ENCODE data around the gene TEKTIP1.
"Not testable (repeated sequence)": the region's sequence is repeated elsewhere in the genome, so short reads cannot be mapped to it uniquely, and the experiment has no call there.

TEKTIP1 gene

DNA sequence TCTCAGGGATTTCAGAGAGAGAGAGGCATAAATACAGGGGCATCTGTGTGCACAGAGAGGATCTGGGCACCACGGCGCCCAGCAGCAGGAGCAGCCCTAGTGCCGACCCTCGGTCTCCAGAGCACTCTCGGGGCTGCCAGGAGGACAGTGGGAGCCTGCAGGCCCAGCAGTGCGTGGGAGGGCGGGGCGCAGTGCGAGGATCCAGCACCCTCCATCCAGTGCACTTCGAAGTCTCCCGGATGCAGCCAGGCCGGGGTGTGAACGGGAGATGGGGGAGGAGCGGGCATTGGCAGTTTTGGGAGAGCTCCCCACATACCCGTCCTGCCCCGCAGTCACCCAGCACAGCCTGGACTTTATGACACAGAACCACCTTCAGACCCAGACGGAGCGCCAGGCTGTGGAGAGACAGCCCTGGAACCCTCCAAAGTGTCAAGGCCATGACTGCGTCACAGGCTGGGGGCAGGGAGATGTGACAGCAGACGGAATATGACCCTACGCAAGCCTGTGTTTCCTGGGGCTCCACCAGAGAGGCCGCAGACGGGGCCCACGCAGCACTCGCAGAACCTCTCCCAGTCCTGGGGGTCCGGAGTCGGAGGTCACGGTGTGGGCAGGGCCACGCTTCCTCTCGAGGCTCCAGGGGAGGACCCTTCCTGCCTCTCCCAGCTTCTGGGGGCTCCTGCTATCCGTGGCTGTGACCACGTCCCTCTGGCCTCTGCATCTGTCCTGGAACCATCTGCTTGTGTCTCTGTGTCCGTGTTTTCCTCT is 14.7 kb upstream of the TEKTIP1 start:
- FAIRE-seq, result no peak

- FAIRE-seq, result no peak
Observed at GRCh38 chr19:3524904-3525451, 14.0 kb upstream of the TEKTIP1 start.

- FAIRE-seq, result no peak
Observed at GRCh38 chr19:3526507-3527237, 12.3 kb upstream of the TEKTIP1 start.

DNA sequence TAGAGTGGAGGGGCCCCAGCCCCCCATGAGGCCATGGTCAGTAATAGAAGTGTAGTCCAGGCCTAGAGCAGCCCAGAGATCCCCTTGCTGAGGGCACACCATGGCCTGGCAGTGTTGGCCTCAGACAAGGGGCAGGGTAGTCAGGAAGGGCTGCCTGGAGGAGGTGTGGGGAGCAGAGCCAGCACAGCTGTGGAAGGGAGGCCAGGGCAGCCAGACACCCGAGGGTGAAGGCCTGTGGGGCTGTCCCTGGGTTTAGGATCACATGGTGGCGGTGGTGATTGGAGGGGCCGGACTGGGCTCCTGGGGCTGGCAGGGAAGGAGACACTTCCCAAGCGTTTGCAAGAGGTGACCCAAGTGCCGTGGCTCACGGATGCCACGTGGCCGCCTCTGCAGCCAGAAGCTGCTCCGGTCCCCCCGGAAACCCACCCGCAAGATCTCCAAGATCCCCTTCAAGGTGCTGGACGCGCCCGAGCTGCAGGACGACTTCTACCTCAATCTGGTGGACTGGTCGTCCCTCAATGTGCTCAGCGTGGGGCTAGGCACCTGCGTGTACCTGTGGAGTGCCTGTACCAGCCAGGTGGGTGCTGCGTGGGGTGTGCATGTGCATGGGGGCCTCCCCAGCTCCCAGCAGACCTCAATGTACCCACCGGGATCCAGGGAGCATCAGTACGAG is 11.6 kb upstream of the TEKTIP1 start:
- no peak for FAIRE-seq

DNA sequence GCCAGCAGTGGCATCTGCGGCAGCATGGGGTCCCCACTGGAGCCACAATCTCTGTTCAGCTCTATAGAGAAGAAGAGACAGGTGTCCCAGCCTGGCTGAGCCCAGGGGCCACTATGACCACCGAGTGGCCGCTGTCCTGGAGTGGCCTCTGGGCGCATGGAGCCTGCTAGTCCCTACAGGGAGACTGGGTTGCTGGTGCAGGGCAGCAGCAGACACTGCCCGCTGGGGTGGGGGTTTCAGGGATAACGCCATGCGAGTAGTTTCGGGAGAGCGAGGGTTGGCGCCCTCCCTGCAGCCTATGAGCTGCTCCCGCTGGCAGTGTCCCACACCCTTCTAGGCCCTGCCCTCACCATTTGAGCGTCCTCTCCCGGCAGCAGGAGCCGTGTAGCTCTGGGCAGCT is 10.9 kb upstream of the TEKTIP1 start:
- FAIRE-seq, result no peak

- no peak for FAIRE-seq
Observed at GRCh38 chr19:3528539-3529211, 10.3 kb upstream of the TEKTIP1 start.

DNA sequence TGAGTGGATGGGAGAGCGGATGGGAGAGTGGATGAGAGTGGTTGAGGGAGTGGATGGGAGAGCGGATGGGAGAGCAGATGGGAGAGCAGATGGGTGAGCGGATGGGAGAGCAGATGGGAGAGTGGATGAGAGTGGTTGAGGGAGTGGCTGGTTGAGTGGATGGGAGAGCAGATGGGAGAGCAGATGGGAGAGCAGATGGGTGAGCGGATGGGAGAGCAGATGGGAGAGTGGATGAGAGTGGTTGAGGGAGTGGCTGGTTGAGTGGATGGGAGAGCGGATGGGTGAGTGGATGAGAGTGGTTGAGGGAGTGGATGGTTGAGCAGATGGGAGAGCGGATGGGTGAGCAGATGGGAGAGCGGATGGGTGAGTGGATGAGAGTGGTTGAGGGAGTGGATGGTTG is 9.7 kb upstream of the TEKTIP1 start:
- not testable (repeated sequence) for FAIRE-seq

DNA sequence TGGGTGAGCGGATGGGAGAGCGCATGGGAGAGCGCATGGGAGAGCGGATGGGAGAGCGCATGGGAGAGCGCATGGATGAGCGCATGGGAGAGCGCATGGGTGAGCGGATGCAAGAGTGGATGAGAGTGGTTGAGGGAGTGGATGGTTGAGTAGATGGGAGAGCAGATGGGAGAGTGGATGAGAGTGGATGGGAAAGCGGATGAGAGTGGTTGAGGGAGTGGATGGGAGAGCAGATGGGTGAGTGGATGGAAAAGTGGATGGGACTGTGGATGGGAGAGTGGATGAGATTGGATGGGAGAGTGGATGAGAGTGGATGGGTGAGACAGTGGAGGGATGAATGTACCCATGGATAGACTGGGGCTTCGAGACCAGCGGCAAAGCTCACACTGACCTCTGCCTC is 8.6 kb upstream of the TEKTIP1 start:
- no peak for FAIRE-seq

GRCh38 chr19:3531716-3532115 is 7.3 kb upstream of the TEKTIP1 start:
- FAIRE-seq, result no peak

DNA sequence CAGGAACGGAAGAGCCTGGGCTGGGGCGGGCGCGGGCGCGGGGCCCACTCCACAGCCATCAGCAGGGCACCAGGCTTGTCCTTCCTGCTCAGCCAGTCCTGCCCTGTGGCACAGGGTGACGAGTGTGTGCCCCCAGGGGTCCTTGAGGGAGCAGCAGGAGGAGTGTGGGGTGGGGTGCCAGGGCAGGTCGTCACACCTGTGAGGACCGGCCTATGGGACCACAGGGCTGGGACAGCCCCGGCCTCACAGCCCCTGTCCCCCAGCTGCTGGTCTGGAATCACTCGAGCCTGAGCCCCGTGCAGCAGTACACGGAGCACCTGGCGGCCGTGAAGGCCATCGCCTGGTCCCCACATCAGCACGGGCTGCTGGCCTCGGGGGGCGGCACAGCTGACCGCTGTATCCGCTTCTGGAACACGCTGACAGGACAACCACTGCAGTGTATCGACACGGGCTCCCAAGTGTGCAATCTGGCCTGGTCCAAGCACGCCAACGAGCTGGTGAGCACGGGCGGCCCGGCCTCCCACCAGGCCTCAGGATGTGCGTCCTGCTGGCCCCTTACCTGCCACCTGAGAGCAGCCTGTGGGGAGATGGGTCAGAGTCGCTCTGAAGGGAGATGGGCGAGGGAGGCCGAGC is 6.7 kb upstream of the TEKTIP1 start:
- no peak for FAIRE-seq

DNA sequence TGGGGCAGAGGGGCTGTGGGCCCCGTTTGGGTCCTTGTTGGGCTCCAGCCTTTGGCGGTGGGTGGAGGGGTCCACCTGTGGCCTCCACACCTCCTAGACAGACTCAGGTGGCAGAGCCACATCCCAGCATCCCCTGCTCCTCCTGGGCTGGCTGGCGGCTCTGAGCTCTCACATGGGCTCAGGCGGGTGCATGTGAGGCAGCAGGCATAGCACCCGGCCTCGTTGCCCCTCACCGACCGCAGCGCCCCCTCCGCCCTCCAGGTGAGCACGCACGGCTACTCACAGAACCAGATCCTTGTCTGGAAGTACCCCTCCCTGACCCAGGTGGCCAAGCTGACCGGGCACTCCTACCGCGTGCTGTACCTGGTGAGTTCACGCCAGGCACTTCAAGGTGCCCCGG is 5.9 kb upstream of the TEKTIP1 start:
- no peak for FAIRE-seq

GRCh38 chr19:3533563-3534216 is 5.3 kb upstream of the TEKTIP1 start:
- FAIRE-seq, result no peak

DNA sequence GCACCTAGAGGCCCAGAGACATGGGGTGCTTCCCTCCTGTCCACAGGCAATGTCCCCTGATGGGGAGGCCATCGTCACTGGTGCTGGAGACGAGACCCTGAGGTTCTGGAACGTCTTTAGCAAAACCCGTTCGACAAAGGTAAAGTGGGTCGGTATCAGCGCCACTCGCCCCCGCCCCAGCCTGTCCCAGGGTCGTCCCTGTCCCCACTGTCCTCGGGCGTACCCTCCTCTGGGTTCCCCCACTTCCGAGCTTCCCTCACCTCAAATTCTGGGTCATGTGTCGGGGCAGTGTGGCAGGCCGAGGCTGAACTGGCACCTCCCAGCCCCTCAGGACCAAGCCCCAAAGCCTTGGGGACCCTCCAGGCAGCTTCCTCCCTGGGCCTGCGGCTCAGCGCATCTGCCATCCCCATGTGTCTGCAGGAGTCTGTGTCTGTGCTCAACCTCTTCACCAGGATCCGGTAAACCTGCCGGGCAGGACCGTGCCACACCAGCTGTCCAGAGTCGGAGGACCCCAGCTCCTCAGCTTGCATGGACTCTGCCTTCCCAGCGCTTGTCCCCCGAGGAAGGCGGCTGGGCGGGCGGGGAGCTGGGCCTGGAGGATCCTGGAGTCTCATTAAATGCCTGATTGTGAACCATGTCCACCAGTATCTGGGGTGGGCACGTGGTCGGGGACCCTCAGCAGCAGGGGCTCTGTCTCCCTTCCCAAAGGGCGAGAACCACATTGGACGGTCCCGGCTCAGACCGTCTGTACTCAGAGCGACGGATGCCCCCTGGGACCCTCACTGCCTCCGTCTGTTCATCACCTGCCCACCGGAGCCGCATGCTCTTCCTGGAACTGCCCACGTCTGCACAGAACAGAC is 4.4 kb upstream of the TEKTIP1 start:
- FAIRE-seq, result no peak

- no peak for FAIRE-seq
Observed at GRCh38 chr19:3535235-3535535, 3.8 kb upstream of the TEKTIP1 start.

DNA sequence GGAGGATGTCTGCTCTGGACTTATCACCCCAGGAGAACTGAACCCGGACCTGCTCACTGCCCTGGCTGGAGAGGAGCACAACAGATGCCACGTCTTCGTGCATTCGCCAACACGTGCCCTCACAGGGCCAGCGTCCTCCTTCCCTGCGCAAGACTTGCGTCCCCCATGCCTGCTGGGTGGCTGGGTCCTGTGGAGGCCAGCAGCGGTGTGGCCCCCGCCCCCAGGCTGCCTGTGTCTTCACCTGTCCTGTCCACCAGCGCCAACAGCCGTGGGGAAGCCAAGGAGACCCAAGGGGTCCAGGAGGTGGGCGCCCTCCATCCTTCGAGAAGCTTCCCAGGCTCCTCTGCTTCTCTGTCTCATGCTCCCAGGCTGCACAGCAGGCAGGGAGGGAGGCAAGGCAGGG is 3.4 kb upstream of the TEKTIP1 start:
- FAIRE-seq, result no peak

- no peak for FAIRE-seq
Observed at GRCh38 chr19:3535981-3536380, 3.0 kb upstream of the TEKTIP1 start.

DNA sequence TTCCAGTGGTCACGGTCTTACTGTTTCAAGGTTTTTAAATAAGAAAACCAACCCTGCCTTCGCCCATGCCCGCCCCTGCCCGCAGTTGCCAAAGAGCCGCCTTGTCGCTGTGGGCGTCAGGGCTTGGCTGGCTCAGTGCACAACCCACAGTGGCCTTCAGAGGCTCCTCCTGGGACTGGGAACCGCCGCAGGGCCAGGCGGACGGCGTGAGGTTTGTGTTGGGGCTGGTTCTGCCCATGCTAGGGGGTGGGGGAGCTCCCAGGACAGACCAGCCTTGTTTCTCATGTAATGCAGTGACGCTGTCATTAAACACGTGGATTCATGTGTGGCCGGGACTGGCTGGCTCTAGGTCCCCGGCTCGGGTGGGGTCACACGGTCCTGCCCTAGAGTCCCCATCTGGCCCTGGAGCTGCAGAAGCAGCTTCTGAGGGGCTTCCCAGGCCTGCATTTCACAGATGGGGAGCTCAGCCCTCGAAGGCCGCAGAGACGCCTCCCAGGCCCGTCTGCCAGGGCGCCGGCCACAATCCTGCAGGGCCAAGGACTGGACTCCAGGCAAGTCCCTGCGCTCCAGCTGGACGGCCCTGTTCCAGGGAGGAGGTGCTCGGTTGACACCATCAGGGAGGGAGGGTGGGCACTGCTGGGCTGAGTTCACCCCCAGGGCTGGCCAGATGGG is 2.4 kb upstream of the TEKTIP1 start:
- no peak for FAIRE-seq

GRCh38 chr19:3537101-3537437 is 1.9 kb upstream of the TEKTIP1 start:
- FAIRE-seq, result no peak

DNA sequence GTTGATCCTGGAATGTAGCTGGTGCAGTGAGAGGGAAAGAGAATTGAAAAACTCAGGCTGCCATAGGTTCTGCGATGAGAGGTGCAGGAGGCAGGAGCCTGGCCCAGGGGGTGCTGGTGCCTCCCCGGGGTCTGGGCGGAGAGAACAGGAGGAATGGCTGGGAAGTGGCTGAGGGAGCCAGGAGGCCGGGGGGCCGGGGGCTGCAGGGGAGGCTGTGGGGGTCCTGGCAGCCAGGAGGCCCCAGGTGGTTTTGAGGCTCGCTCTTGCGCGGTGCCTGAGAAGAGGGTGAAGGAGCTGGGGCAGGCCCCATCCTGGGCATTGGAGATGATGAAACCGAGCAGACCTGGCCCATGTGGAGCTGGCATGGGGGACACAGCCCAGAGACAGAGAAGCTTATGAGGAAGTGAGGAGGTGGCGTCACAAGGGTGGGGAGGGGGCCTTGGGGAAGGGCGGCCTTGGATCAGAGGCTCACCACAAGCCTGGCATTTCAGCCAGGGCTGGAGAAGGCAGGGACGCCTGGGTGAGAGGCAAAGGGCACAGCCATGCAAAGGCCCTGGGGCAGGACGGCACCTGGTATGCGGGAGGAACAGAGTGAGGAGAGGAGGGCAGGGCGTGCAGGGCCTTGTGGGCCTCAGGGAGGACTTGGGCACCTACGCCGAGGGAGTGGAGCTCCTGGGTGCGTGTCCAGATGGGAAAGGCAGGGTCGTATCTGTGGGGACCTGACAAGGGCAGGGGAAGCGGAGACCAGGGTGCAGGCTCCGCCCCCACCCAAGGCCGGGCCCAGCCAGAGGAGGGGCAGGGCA is 1.3 kb upstream of the TEKTIP1 start:
- FAIRE-seq, result no peak
